WTC11 (cell line): ENCODE results near the gene OLFML2B. TPM values are rescaled to one million over a fixed set of nuclear protein-coding genes. Genes with fewer than 3 reads are reported as not detected.

Source experiments
- ATAC-seq: fragments of 200-7000 bp; cut with Tn5 transposase; 2 replicates; pipeline ENCODE4 v1.10.0; 2021; ENCODE audit warnings: mild to moderate bottlenecking, moderate library complexity
- CTCF ChIA-PET: fragments of 300-600 bp; sonication (Branson Sonifier 250); formaldehyde crosslinking; loops from one replicate; lab custom pipeline; 2021; ENCODE audit warnings: antibody characterized with exemption; lab: Charles Lee
- POLR2A ChIA-PET: fragments of 350-600 bp; sonication (Branson Sonifier 250); formaldehyde crosslinking; loops from one replicate; lab custom pipeline; 2021; ENCODE audit warnings: antibody characterized with exemption; lab: Charles Lee
- DNase-seq: peaks from one replicate; pipeline ENCODE4 v3.0.0; 2021; ENCODE audit warnings: low spot score
- H3K27ac Mint-ChIP-seq: 2 replicates; pipeline ENCODE4 v1.8.0; 2021; ENCODE audit warnings: mixed read lengths
- H3K27me3 Mint-ChIP-seq: 2 replicates; pipeline ENCODE4 v1.8.0; 2021; ENCODE audit warnings: low read depth, mild to moderate bottlenecking, moderate library complexity, mixed read lengths
- H3K36me3 Mint-ChIP-seq: 2 replicates; pipeline ENCODE4 v1.8.0; 2021; ENCODE audit warnings: mixed read lengths
- H3K4me1 Mint-ChIP-seq: 2 replicates; pipeline ENCODE4 v1.8.0; 2022; ENCODE audit warnings: mixed read lengths
- H3K4me3 Mint-ChIP-seq: 2 replicates; pipeline ENCODE4 v1.8.0; 2021; ENCODE audit warnings: mild to moderate bottlenecking, moderate library complexity, mixed read lengths
- H3K9me3 Mint-ChIP-seq: 2 replicates; pipeline ENCODE4 v1.8.0; 2021; ENCODE audit warnings: mixed read lengths
- AFF4 ChIP-seq: sonication (generic); formaldehyde crosslinking; IDR thresholded peaks from 2 replicates; pipeline ENCODE4 v1.8.1; 2023; ENCODE audit warnings: mild to moderate bottlenecking, missing genetic modification reagents, borderline replicate concordance
- ATF3 ChIP-seq: sonication (generic); formaldehyde crosslinking; conservative IDR thresholded peaks from 2 replicates; pipeline ENCODE4 v1.8.1; 2022; ENCODE audit warnings: mild to moderate bottlenecking, missing genetic modification reagents
- ESRRA ChIP-seq: sonication (generic); formaldehyde crosslinking; IDR thresholded peaks from 2 replicates; pipeline ENCODE4 v1.8.1; 2022; ENCODE audit warnings: mild to moderate bottlenecking, missing genetic modification reagents, borderline replicate concordance
- GRHL2 ChIP-seq: fragments of 250-450 bp; sonication (Bioruptor Pico); IDR thresholded peaks from 2 replicates; pipeline ENCODE4 v1.8.0; 2022; ENCODE audit warnings: mild to moderate bottlenecking, moderate library complexity; ENCODE audit not compliant: insufficient replicate concordance, severe bottlenecking
- GTF2I ChIP-seq: fragments of 250-450 bp; sonication (Bioruptor Pico); conservative IDR thresholded peaks from 2 replicates; pipeline ENCODE4 v1.4.0; 2021; ENCODE audit warnings: mild to moderate bottlenecking
- KAT7 ChIP-seq: sonication (generic); formaldehyde crosslinking; IDR thresholded peaks from 2 replicates; pipeline ENCODE4 v1.8.1; 2023; ENCODE audit warnings: missing genetic modification reagents, mild to moderate bottlenecking, borderline replicate concordance
- NFE2L1 ChIP-seq: sonication (generic); formaldehyde crosslinking; IDR thresholded peaks from 2 replicates; pipeline ENCODE4 v1.8.1; 2023; ENCODE audit warnings: missing genetic modification reagents
- NR3C1 ChIP-seq: sonication (generic); formaldehyde crosslinking; conservative IDR thresholded peaks from 2 replicates; pipeline ENCODE4 v1.8.1; 2023; ENCODE audit warnings: low read depth, mild to moderate bottlenecking, missing genetic modification reagents
- TEAD1 ChIP-seq: sonication (generic); formaldehyde crosslinking; IDR thresholded peaks from 2 replicates; pipeline ENCODE4 v1.8.0; 2022; ENCODE audit warnings: mild to moderate bottlenecking, missing genetic modification reagents
- ZMAT4 ChIP-seq: fragments of 250-450 bp; sonication (Bioruptor Pico); IDR thresholded peaks from 2 replicates; pipeline ENCODE4 v1.9.0; 2021; ENCODE audit warnings: mild to moderate bottlenecking
- ZNF121 ChIP-seq: sonication (generic); formaldehyde crosslinking; IDR thresholded peaks from 2 replicates; pipeline ENCODE4 v1.8.0; 2023; ENCODE audit warnings: missing genetic modification reagents
- ZNF219 ChIP-seq: sonication (generic); formaldehyde crosslinking; IDR thresholded peaks from 2 replicates; pipeline ENCODE4 v1.8.0; 2023; ENCODE audit warnings: missing genetic modification reagents, mild to moderate bottlenecking, borderline replicate concordance
- ZNF232 ChIP-seq: sonication (generic); formaldehyde crosslinking; IDR thresholded peaks from 2 replicates; pipeline ENCODE4 v1.8.0; 2022; ENCODE audit warnings: mild to moderate bottlenecking, missing genetic modification reagents
- ZNF281 ChIP-seq: sonication (generic); formaldehyde crosslinking; IDR thresholded peaks from 2 replicates; pipeline ENCODE4 v1.8.0; 2023; ENCODE audit warnings: mild to moderate bottlenecking, missing genetic modification reagents
- ZNF671 ChIP-seq: fragments of 250-450 bp; sonication (Bioruptor Pico); IDR thresholded peaks from 2 replicates; pipeline ENCODE4 v1.8.0; 2021; ENCODE audit warnings: mild to moderate bottlenecking
- total RNA-seq: library from RNA; stranded (reverse); gene quantifications from 3 replicates; pipeline ENCODE4 v1.2.3, GENCODE V29; 2021
- TF ChIP-seq, protein P1 (sequence below): sonication (generic); formaldehyde crosslinking; conservative IDR thresholded peaks from 2 replicates; pipeline ENCODE4 v1.8.1; 2023; ENCODE audit warnings: mild to moderate bottlenecking, low read depth, missing genetic modification reagents, moderate library complexity
- TF ChIP-seq, protein P2 (sequence below): sonication (generic); formaldehyde crosslinking; IDR thresholded peaks from 2 replicates; pipeline ENCODE4 v1.8.1; 2023; ENCODE audit warnings: mild to moderate bottlenecking, missing genetic modification reagents, moderate library complexity
- TF ChIP-seq, protein P3 (sequence below): sonication (generic); formaldehyde crosslinking; IDR thresholded peaks from 2 replicates; pipeline ENCODE4 v1.8.1; 2023; ENCODE audit warnings: mild to moderate bottlenecking, moderate library complexity, missing genetic modification reagents

The OLFML2B gene
- total RNA-seq, 1 experiment from 2014 or later = 4.9 TPM

- no peak for TF ChIP-seq AFF4 (CRISPR knock-in tag)
- TF ChIP-seq, all 79 proteins: peak for 0
Observed at GRCh38 chr1:162029157-162029556, 5.5 kb upstream of the OLFML2B start (continued).

DNA sequence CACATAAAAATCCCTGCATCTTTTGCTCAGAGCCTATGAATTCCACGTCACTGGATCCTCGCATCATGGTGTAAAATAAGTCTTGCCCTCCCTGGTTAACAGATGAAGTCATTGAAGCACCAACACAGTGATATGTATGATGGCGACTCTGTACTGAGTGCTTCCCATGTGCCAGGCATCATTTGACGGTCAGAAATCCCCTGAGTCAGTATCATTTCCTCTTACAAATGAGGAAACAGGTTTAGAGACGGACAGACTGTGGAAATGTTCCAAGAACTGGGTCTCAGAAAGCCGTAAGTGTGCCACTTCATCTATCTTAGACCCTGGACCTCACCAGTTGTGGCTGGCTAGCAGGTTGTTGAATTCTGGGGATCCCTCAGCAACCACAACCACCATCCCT is 5.1 kb upstream of the OLFML2B start:
- POLR2A ChIA-PET = interaction anchor here (0.6 kb wide), 1 partner anchor 662 kb away, joined by 3 read pairs; no protein-coding TSS in a partner anchor
- ATAC-seq = no peak
- H3K27me3 Mint-ChIP-seq = peaks cover 52% of the 10 kb centered on the region

DNA sequence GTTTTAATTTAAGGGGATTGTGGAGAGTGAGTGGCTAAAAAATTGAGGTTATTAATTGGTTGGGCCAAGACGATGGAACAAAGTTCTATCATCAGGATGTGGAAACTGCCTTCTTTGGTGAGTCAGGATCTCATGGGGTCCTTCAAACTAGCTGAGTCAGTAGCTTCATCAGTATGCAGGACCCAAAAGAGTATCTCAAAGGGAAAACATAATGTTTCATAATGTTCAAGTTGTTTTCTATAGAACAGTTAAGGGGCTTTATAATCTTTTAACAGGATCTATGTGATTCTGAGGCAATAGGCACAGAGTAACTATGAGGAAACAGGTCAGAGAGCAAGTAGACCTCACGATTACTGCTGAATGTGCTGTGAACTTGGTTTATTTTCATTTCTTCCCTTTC is 3.2 kb upstream of the OLFML2B start:
- ATAC-seq (no peak), DNase-seq (no peak)
- H3K36me3 Mint-ChIP-seq = no peaks in the 10 kb centered on the region
- TF ChIP-seq TEAD1 (CRISPR knock-in tag) (no peak), ZNF671 (no peak), ZNF121 (CRISPR knock-in tag) (no peak), GTF2I (CRISPR knock-in tag) (no peak), GRHL2 (no peak), KAT7 (CRISPR knock-in tag) (no peak)
- TF ChIP-seq, protein P1, sequence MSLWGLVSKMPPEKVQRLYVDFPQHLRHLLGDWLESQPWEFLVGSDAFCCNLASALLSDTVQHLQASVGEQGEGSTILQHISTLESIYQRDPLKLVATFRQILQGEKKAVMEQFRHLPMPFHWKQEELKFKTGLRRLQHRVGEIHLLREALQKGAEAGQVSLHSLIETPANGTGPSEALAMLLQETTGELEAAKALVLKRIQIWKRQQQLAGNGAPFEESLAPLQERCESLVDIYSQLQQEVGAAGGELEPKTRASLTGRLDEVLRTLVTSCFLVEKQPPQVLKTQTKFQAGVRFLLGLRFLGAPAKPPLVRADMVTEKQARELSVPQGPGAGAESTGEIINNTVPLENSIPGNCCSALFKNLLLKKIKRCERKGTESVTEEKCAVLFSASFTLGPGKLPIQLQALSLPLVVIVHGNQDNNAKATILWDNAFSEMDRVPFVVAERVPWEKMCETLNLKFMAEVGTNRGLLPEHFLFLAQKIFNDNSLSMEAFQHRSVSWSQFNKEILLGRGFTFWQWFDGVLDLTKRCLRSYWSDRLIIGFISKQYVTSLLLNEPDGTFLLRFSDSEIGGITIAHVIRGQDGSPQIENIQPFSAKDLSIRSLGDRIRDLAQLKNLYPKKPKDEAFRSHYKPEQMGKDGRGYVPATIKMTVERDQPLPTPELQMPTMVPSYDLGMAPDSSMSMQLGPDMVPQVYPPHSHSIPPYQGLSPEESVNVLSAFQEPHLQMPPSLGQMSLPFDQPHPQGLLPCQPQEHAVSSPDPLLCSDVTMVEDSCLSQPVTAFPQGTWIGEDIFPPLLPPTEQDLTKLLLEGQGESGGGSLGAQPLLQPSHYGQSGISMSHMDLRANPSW = no peak
- TF ChIP-seq, protein P2, sequence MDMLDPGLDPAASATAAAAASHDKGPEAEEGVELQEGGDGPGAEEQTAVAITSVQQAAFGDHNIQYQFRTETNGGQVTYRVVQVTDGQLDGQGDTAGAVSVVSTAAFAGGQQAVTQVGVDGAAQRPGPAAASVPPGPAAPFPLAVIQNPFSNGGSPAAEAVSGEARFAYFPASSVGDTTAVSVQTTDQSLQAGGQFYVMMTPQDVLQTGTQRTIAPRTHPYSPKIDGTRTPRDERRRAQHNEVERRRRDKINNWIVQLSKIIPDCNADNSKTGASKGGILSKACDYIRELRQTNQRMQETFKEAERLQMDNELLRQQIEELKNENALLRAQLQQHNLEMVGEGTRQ (CRISPR knock-in tag) = no peak
- no peak overlapping the region for H3K27ac Mint-ChIP-seq
- ChIA-PET CTCF (no interaction called here), POLR2A (no interaction called here)
- H3K27me3 Mint-ChIP-seq = peaks cover 69% of the 10 kb centered on the region
- peaks cover 17% of the 10 kb centered on the region for H3K4me1 Mint-ChIP-seq
- 0 out of 2 replicates have a peak, but pooled peaks cover 3% of the 10 kb centered on the region for H3K9me3 Mint-ChIP-seq
- H3K4me3 Mint-ChIP-seq = no peak overlapping the region

More for the DNA sequence above, 5.1 kb upstream of the OLFML2B start:
- TF ChIP-seq, protein P3, sequence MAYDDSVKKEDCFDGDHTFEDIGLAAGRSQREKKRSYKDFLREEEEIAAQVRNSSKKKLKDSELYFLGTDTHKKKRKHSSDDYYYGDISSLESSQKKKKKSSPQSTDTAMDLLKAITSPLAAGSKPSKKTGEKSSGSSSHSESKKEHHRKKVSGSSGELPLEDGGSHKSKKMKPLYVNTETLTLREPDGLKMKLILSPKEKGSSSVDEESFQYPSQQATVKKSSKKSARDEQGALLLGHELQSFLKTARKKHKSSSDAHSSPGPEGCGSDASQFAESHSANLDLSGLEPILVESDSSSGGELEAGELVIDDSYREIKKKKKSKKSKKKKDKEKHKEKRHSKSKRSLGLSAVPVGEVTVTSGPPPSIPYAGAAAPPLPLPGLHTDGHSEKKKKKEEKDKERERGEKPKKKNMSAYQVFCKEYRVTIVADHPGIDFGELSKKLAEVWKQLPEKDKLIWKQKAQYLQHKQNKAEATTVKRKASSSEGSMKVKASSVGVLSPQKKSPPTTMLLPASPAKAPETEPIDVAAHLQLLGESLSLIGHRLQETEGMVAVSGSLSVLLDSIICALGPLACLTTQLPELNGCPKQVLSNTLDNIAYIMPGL (CRISPR knock-in tag) = no peak
- TF ChIP-seq NR3C1 (CRISPR knock-in tag) (no peak), ZNF232 (CRISPR knock-in tag) (no peak), ESRRA (CRISPR knock-in tag) (no peak), ZMAT4 (CRISPR knock-in tag) (no peak), ZNF281 (no peak), ATF3 (CRISPR knock-in tag) (no peak), NFE2L1 (CRISPR knock-in tag) (no peak), ZNF121 (CRISPR knock-in tag) (no peak), ZNF219 (CRISPR knock-in tag) (no peak), GTF2I (CRISPR knock-in tag) (no peak)
- Mint-ChIP-seq H3K4me1 (peaks cover 4% of the 10 kb centered on the region), H3K27ac (no peak overlapping the region), H3K36me3 (no peaks in the 10 kb centered on the region), H3K4me3 (no peak overlapping the region), H3K9me3 (0 out of 2 replicates have a peak, but pooled peaks cover 3% of the 10 kb centered on the region)
- no peak for DNase-seq
- CTCF ChIA-PET = interaction anchor here (0.6 kb wide), 1 partner anchor 8 kb away, joined by 3 read pairs; no protein-coding TSS in a partner anchor
